Activated naive CD4-positive, alpha-beta T cell treated with anti-CD3 and anti-CD28 coated beads, Interleukin-2, amount 10 ng/mL, durations not matched to agents 7 days and 5 days (primary cell): Measurements from ENCODE around the gene GMDS.

ENCODE experiments used
- CTCF ChIA-PET: fragments of 350-600 bp; sonication (Branson Sonifier 250); formaldehyde crosslinking; loops from one replicate; lab custom pipeline; 2021; ENCODE audit warnings: antibody characterized with exemption; lab: Charles Lee
- DNase-seq: peaks from one replicate; pipeline ENCODE4 v3.0.0-alpha.2; 2020
- H3K27ac Mint-ChIP-seq: one replicate; pipeline ENCODE4 v1.8.0; 2021; ENCODE audit warnings: mild to moderate bottlenecking, moderate library complexity, mixed read lengths
- H3K27me3 Mint-ChIP-seq: one replicate; pipeline ENCODE4 v1.8.0; 2021; ENCODE audit warnings: mild to moderate bottlenecking, mixed read lengths
- H3K36me3 Mint-ChIP-seq: one replicate; pipeline ENCODE4 v1.8.0; 2021; ENCODE audit warnings: mixed read lengths
- H3K4me1 Mint-ChIP-seq: one replicate; pipeline ENCODE4 v1.8.0; 2021; ENCODE audit warnings: mixed read lengths
- H3K4me3 Mint-ChIP-seq: one replicate; pipeline ENCODE4 v1.8.0; 2021; ENCODE audit warnings: mild to moderate bottlenecking, moderate library complexity, mixed read lengths
- H3K9me3 Mint-ChIP-seq: one replicate; pipeline ENCODE4 v1.8.0; 2021; ENCODE audit warnings: mixed read lengths

The GMDS gene

DNA sequence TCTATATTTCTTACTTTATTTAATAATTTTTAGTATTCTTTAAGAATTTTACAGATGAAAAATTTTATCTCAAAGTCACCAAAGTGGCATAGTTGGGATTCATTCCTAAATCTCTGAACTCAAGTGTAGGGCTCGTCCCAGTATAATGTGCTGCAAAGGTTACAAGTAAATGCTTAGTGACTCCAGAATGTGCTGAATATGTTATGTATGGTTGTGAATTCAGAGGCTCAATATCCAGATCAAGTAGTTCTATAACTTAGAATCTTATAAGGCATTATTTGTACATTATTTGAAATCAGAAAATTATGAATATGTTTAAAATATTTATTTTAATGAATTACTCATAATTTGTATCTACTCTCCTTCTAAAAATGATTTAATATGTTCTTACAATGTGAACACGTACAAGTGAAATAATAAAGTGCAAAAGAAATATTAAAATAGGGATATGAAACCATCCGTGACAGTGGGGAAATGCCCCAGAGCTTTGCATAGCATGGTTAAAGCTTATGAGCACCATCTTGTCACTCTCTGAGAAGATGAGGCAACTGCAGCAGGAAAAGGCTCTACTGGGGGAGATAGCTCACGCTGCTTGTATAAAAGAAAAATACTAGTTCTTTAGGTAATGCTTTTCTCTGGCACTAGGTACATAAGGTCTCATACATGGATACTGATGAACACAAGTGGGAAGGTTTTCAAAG lies 376.7 kb downstream of the GMDS start:
- CTCF ChIA-PET = no interaction called here
- H3K9me3 Mint-ChIP-seq = no peaks in the 10 kb centered on the region
- DNase-seq = no peak
- no peaks in the 10 kb centered on the region for H3K36me3 Mint-ChIP-seq
- H3K27ac Mint-ChIP-seq = no peak overlapping the region
- no peak overlapping the region for H3K4me3 Mint-ChIP-seq
- H3K27me3 Mint-ChIP-seq = no peaks in the 10 kb centered on the region
- no peaks in the 10 kb centered on the region for H3K4me1 Mint-ChIP-seq

DNA sequence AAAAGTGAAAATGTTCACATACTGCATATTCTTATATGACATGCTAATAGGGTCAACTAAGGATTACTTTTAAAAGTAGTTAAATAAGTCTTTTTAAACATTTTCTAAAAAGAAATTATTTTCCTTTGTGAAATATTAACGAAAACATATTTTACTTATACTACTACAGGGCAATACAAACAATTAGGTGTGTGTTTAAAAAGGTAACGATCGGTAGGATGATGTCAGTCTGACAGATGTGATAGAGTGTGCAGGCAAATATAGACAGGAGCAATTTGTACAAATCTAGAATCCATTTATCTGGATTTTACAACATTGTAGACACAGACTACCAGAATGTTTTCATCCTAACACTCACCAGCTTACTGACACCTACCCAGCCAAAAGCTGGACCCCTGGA lies 378.2 kb downstream of the GMDS start:
- H3K27ac Mint-ChIP-seq = no peak overlapping the region
- H3K27me3 Mint-ChIP-seq = no peaks in the 10 kb centered on the region
- H3K4me3 Mint-ChIP-seq = no peak overlapping the region
- DNase-seq = no peak
- H3K36me3 Mint-ChIP-seq = no peaks in the 10 kb centered on the region
- no peaks in the 10 kb centered on the region for H3K9me3 Mint-ChIP-seq
- CTCF ChIA-PET = no interaction called here
- H3K4me1 Mint-ChIP-seq = no peaks in the 10 kb centered on the region

DNA sequence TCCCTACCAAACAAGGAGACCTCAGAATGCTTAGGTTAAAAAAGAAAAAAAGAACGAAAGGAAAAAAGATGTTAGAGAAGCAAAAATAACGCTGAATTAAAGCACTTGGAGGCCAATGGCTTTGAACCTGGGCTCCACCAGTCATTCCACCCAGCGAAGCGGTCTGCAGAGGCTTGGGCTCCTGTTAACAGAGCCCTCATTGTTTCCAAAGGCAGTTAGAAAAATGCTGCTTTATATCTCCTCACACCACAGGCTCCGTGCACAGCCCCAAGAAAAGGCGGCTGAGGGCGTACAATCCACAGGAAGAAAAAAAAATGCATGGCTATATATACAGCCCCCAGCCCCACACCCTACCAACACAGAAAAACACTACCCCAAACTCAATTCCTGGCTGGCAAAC lies 379.8 kb downstream of the GMDS start:
- Mint-ChIP-seq H3K27ac (no peak overlapping the region), H3K4me1 (no peaks in the 10 kb centered on the region)

DNA sequence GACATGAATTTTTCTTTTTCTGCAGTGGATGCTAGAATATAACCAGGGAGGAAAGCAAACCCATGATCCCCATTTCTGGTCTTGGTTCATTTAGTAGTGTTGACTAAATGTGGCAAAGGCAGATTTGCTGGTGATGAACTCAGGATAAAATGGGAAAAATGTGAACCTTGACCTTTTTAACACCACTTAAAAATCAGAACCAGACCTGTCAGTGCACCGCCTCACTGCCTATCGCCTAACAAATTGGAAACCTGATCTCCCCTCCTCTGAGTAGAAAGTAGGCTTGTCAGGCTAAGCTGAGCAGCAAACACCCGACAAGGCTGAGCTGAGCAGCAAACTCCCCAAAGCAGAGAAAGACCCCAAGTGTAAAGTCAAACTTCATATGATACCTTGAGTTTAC lies 380.9 kb downstream of the GMDS start:
- Mint-ChIP-seq H3K4me1 (no peaks in the 10 kb centered on the region), H3K9me3 (no peaks in the 10 kb centered on the region), H3K36me3 (no peaks in the 10 kb centered on the region), H3K27me3 (no peaks in the 10 kb centered on the region), H3K27ac (no peak overlapping the region), H3K4me3 (no peak overlapping the region)
- no peak for DNase-seq
- CTCF ChIA-PET = no interaction called here

More for the DNA sequence above, 379.8 kb downstream of the GMDS start:
- CTCF ChIA-PET = no interaction called here
- Mint-ChIP-seq H3K9me3 (no peaks in the 10 kb centered on the region), H3K36me3 (no peaks in the 10 kb centered on the region), H3K4me3 (no peak overlapping the region), H3K27me3 (no peaks in the 10 kb centered on the region)
- DNase-seq = no peak

DNA sequence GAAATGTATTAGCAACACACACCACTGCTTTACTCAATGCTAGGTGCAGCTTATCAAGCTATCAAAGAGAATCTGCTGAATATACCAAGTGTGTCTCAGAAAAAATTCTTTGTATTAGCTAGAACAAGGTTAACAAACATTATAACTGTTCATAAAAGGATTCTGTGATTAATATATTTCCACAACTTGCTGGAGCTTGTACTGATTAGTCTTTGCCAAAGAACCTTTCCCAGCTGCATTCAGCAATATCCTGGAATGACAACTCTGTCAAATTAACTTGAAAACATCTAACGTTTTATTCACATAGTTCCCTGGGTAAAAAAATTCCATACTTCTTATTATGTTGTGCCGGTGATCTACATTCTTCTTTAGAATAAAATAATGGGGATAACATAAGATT lies 383.0 kb downstream of the GMDS start:
- CTCF ChIA-PET = interaction anchor here (0.7 kb wide), 1 partner anchor 727 kb away, joined by 3 read pairs; no protein-coding TSS in a partner anchor
- Mint-ChIP-seq H3K27me3 (no peaks in the 10 kb centered on the region), H3K9me3 (no peaks in the 10 kb centered on the region), H3K4me3 (no peak overlapping the region), H3K36me3 (no peaks in the 10 kb centered on the region), H3K27ac (no peak overlapping the region), H3K4me1 (no peaks in the 10 kb centered on the region)
- no peak for DNase-seq

DNA sequence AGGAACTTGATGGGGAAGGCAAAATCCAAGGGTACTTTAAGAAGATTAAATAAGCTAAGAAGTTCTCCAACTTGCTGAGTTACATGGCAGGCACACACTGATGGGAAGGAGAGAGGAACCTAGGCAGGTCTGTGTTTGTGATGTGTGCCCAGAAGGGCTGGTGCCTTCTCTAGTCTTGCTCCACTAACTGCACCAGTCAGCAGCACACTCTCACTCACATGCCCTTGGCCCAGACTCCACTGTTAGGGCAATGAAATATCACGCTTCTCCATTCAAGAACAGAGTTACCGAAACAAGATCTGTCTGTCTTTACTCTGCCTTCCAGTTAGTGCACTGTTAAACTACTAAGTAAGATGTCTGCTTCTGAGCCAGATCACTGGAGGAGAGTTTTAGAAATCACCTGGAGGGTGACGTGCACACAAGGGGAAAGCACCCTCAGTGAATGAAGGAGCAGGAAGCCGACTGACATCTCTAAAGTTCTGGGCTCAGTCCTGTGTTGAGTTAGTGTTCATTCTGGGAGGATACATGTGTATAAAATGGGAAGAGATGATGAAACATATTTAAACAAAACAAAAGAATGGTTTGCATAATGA lies 384.6 kb downstream of the GMDS start:
- Mint-ChIP-seq H3K36me3 (no peaks in the 10 kb centered on the region), H3K4me3 (no peak overlapping the region), H3K27ac (no peak overlapping the region), H3K9me3 (no peaks in the 10 kb centered on the region), H3K27me3 (no peaks in the 10 kb centered on the region), H3K4me1 (no peaks in the 10 kb centered on the region)
- CTCF ChIA-PET = no interaction called here
- no peak for DNase-seq

DNA sequence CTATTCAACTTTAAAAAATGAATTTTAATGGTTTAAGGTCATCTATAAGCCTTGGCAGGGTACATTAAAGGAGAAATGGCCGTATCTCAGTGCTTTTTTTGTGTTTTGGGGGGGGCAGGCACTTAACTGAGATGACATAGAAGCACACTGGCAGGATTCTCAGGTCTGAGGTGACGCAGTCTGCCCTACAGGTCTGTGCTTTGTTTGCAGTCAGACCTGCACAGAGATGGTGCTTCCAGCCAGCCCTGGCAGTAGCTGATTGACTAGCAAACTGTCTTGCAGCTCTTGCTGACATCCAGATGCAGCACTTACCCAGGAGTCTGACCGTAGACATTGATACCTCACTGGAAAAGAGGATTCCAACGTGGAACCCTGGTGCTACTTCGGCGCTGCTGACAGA lies 386.5 kb downstream of the GMDS start:
- no peaks in the 10 kb centered on the region for H3K9me3 Mint-ChIP-seq
- CTCF ChIA-PET = no interaction called here

DNA sequence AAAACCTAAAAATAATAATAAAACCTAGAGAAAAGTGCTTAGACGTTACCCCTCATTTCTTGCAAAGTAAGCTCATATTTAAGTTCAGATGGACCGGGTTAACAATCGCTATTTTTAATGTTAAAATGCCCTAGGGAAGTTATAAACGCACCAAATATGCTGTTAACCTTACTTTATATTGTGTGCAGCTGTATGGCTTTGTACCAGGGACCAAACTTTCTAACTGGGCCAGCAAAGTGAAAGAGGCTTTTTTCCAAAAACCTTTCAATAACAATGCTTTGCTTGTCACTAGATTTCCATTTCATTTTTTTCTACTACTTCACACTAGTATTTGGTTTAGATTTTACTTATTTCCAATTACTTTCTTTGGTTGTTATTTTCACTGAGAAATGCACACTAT lies 387.2 kb downstream of the GMDS start:
- CTCF ChIA-PET = no interaction called here
- Mint-ChIP-seq H3K27me3 (no peaks in the 10 kb centered on the region), H3K9me3 (no peaks in the 10 kb centered on the region), H3K36me3 (no peaks in the 10 kb centered on the region), H3K4me3 (no peak overlapping the region), H3K4me1 (no peaks in the 10 kb centered on the region), H3K27ac (no peak overlapping the region)
- DNase-seq = no peak

More for the DNA sequence above, 386.5 kb downstream of the GMDS start:
- no peaks in the 10 kb centered on the region for H3K27me3 Mint-ChIP-seq
- DNase-seq = no peak
- no peaks in the 10 kb centered on the region for H3K4me1 Mint-ChIP-seq
- H3K27ac Mint-ChIP-seq = no peak overlapping the region
- H3K4me3 Mint-ChIP-seq = no peak overlapping the region
- no peaks in the 10 kb centered on the region for H3K36me3 Mint-ChIP-seq

DNA sequence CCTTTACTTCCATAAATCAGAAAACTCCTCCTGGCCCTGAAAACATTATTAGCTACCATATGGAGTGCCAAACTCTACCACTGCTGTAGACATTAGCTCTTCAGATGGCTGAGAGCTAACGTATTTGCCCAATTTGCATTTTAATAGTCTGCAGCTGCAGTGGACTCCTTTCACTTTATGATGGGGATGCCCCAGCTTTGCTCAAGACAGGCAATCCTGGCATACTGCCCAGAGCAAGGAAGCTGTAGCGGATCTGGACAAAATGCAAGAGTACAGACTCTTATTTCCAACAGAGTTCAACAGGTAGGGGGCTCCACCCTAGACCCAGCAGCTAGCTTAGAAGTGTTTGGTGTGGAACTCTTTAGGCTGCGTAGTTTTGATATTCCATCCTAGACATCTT lies 389.0 kb downstream of the GMDS start:
- Mint-ChIP-seq H3K4me3 (no peak overlapping the region), H3K9me3 (no peaks in the 10 kb centered on the region), H3K27ac (no peak overlapping the region), H3K36me3 (no peaks in the 10 kb centered on the region), H3K27me3 (no peaks in the 10 kb centered on the region), H3K4me1 (no peaks in the 10 kb centered on the region)
- DNase-seq = no peak
- CTCF ChIA-PET = no interaction called here

DNA sequence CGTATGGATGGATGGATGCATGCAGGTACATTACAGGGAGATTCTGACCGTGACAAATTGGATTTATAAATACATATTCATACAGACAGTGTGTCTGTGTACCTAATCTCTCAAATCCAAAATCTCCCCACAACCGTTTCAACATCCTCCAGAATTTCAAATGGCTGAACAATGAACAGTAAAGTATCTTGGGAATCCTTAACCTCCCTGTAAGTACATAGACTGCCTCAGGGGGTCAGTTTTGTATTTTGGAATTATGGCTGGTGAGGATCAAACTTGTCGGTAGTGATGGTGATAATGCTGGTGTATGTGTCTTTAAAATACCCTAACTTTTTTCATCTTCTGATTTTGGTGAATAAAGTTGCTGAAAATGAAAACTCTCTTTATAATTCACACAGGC lies 389.5 kb downstream of the GMDS start:
- Mint-ChIP-seq H3K27me3 (no peaks in the 10 kb centered on the region), H3K4me3 (no peak overlapping the region), H3K36me3 (no peaks in the 10 kb centered on the region), H3K9me3 (no peaks in the 10 kb centered on the region), H3K4me1 (no peaks in the 10 kb centered on the region), H3K27ac (no peak overlapping the region)
- CTCF ChIA-PET = no interaction called here
- no peak for DNase-seq

DNA sequence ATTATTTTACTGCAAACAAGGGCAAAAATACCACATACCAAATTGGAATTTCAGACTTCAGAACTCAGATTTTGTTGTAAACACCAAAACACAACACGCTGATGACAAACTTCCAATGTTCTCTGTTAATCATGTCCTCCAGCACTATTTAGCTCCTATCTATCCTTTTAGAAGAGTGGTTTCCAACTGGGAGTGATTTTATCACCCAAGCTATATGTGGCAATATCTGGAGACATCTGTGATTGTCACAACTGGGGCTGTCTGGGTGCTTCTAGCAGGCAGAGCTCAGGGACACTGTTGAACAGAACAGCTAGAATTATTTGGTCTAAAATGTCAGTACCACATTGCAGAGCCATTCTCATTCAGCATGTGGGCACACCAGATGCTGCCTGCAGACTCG lies 391.1 kb downstream of the GMDS start:
- Mint-ChIP-seq H3K36me3 (no peaks in the 10 kb centered on the region), H3K4me1 (no peaks in the 10 kb centered on the region), H3K27ac (no peak overlapping the region), H3K27me3 (no peaks in the 10 kb centered on the region), H3K9me3 (no peaks in the 10 kb centered on the region), H3K4me3 (no peak overlapping the region)
- DNase-seq = no peak
- CTCF ChIA-PET = no interaction called here

DNA sequence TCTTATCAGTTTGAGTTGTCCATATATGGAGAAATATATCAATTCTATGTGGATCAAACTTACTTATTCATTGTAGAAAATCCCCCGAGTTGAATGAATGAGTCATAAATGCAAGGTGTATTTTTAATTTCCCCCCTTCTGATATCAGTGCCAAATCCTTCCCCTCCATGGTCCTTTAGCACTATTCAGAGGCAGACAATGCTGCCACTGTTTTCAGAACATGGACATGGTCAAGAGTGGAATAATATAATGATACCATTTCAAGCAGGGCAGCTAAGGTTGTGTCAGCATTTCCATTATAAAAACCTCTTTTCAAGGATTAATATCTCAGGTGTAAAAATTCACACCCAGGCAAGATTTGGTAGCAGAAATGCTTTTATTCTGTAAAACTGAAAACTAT lies 391.6 kb downstream of the GMDS start:
- no peaks in the 10 kb centered on the region for H3K9me3 Mint-ChIP-seq
- CTCF ChIA-PET = no interaction called here
- H3K27ac Mint-ChIP-seq = no peak overlapping the region
- H3K36me3 Mint-ChIP-seq = no peaks in the 10 kb centered on the region
- H3K4me1 Mint-ChIP-seq = no peaks in the 10 kb centered on the region
- H3K27me3 Mint-ChIP-seq = no peaks in the 10 kb centered on the region
- no peak for DNase-seq
- H3K4me3 Mint-ChIP-seq = no peak overlapping the region

DNA sequence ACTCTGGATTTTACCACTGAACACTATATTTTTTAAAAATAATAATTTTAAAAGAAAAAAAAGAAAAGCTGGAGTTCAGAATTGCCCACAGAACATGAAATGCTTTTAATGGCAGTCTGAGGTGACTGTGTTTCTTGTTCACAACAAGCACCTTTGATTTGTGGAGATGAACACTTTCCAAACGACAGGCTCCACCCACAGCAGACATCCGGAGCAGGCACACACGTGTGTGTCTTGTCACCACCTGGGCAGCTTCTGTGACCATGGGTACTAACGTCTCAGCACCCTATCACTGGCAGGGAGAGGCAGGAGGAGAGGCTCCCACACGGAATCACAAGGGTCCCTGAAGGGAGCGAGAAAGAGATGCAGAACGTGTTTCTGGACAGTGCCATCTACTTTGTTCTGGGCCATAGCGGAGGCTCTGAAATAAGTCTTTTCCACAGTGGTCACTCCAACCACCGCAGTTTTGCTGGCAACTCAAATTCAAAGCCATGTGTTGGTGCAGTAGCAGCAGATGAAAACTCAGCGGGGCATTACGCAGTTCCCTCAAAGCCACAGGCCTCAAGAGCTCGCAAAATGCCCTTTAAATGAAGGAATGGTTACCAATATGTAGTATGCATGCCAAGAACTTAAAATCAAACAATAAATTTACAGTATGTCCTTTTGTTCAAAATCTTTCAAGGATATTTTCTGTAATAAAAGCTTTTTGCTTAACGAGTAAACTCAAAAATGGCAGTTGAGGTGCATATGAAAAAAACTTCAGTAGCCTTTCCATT lies 393.5 kb downstream of the GMDS start:
- DNase-seq = no peak
- Mint-ChIP-seq H3K27ac (no peak overlapping the region), H3K27me3 (no peaks in the 10 kb centered on the region), H3K9me3 (no peaks in the 10 kb centered on the region), H3K4me1 (no peaks in the 10 kb centered on the region), H3K36me3 (no peaks in the 10 kb centered on the region), H3K4me3 (no peak overlapping the region)
- CTCF ChIA-PET = no interaction called here

DNA sequence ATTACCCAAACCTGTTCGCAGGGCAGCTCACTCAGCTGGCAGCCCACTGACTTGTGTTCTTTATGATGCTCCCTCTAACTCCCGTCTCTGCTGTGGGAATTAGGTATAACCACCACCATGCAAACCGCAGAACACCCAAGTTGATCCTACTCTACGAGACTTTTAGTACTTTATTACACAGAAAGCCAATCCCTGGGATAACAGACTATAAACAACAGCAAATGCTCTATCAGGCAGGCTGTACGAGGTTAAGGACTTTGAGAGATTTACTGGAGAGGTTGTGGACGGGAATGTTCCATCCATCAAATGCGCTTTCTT lies 394.6 kb downstream of the GMDS start:
- Mint-ChIP-seq H3K36me3 (no peaks in the 10 kb centered on the region), H3K4me1 (no peaks in the 10 kb centered on the region), H3K4me3 (no peak overlapping the region), H3K27ac (no peak overlapping the region), H3K27me3 (no peaks in the 10 kb centered on the region), H3K9me3 (no peaks in the 10 kb centered on the region)
- CTCF ChIA-PET = no interaction called here
- DNase-seq = no peak
